HepG2 (cell line): ENCODE measurements around the gene NCOA4. TPM values are rescaled to one million over a fixed set of nuclear protein-coding genes. Genes with fewer than 3 reads are reported as not detected.
A peak's percentile ranks its signal among the peaks of the same experiment; 100 is the strongest.

ENCODE experiments used
- BRF2 ChIP-seq: sonication (generic); formaldehyde crosslinking; IDR thresholded peaks from 2 replicates; pipeline ENCODE4 v1.8.1; 2022; ENCODE audit warnings: mild to moderate bottlenecking, missing genetic modification reagents
- DMTF1 ChIP-seq: sonication (generic); formaldehyde crosslinking; IDR thresholded peaks from 2 replicates; pipeline ENCODE4 v1.4.0; 2020; ENCODE audit warnings: mild to moderate bottlenecking, missing genetic modification reagents
- DR1 ChIP-seq: sonication (generic); formaldehyde crosslinking; IDR thresholded peaks from 2 replicates; pipeline ENCODE4 v1.8.0; 2021; ENCODE audit warnings: mild to moderate bottlenecking, missing genetic modification reagents, inconsistent platforms
- JUNB ChIP-seq: sonication (generic); formaldehyde crosslinking; IDR thresholded peaks from 2 replicates; pipeline ENCODE4 v1.8.0; 2022; ENCODE audit warnings: missing genetic modification reagents, mild to moderate bottlenecking, borderline replicate concordance
- MEIS2 ChIP-seq: sonication (generic); formaldehyde crosslinking; IDR thresholded peaks from 2 replicates; pipeline ENCODE4 v1.9.0; 2021; ENCODE audit warnings: mild to moderate bottlenecking, missing genetic modification reagents
- RNF219 ChIP-seq: sonication (generic); formaldehyde crosslinking; IDR thresholded peaks from 2 replicates; pipeline ENCODE4 v1.5.0; 2020; ENCODE audit warnings: mild to moderate bottlenecking, missing genetic modification reagents
- SSRP1 ChIP-seq: IDR thresholded peaks from 2 replicates; pipeline ENCODE4 v1.6.1; 2016; ENCODE audit warnings: control low read depth
- TFAP4 ChIP-seq: sonication (generic); IDR thresholded peaks from 2 replicates; pipeline ENCODE4 v1.6.1; 2016; ENCODE audit warnings: low read depth, borderline replicate concordance
- ZHX1 ChIP-seq: sonication (generic); formaldehyde crosslinking; IDR thresholded peaks from 2 replicates; pipeline ENCODE4 v1.8.1; 2022; ENCODE audit warnings: low read depth, mild to moderate bottlenecking, missing genetic modification reagents
- ZNF124 ChIP-seq: sonication (generic); formaldehyde crosslinking; IDR thresholded peaks from 2 replicates; pipeline ENCODE4 v1.4.0; 2020; ENCODE audit warnings: missing genetic modification reagents
- ZNF296 ChIP-seq: sonication (generic); formaldehyde crosslinking; conservative IDR thresholded peaks from 2 replicates; pipeline ENCODE4 v1.5.0; 2020; ENCODE audit warnings: mild to moderate bottlenecking, missing genetic modification reagents
- ZNF30 ChIP-seq: sonication (generic); formaldehyde crosslinking; IDR thresholded peaks from 2 replicates; pipeline ENCODE4 v1.5.0; 2020; ENCODE audit warnings: mild to moderate bottlenecking, missing genetic modification reagents
- ZNF512B ChIP-seq: sonication (generic); formaldehyde crosslinking; IDR thresholded peaks from 2 replicates; pipeline ENCODE4 v1.5.1; 2020; ENCODE audit warnings: missing genetic modification reagents, mild to moderate bottlenecking, borderline replicate concordance
- ZNF703 ChIP-seq: sonication (generic); formaldehyde crosslinking; IDR thresholded peaks from 2 replicates; pipeline ENCODE4 v1.5.1; 2020; ENCODE audit warnings: missing genetic modification reagents, mild to moderate bottlenecking, moderate library complexity, borderline replicate concordance
- ZNF777 ChIP-seq: sonication (generic); formaldehyde crosslinking; IDR thresholded peaks from 2 replicates; pipeline ENCODE4 v1.4.0; 2020; ENCODE audit warnings: missing genetic modification reagents
- polyA plus RNA-seq, 8 experiments: library from polyadenylated mRNA; depleted of rRNA in 3 of 8; stranded (reverse) in 7 of 8; unstranded in 1 of 8; fragments of >200 nt; fragmentation: Illumina TruSeq in 4 of 8; extraction: Trizol in 4 of 8; gene quantifications; 2 replicates each; pipeline versions ENCODE4 v1.2.1 to v1.2.3, GENCODE V29; 2011 to 2016; ENCODE audit warnings: low read depth in 4 of 8, missing spikeins in 1 of 8, mixed read lengths in 1 of 8; ENCODE audit not compliant: insufficient read depth in 1 of 8
- total RNA-seq, 5 experiments: library from RNA; depleted of rRNA; stranded (reverse); fragments of >200 nt; fragmentation: Illumina TruSeq; extraction: Trizol; gene quantifications; 2 replicates each; pipeline ENCODE4 v1.2.3, GENCODE V29; 2016; ENCODE audit warnings: low read depth in 1 of 5

NCOA4 gene
- total and polyA plus RNA-seq, 2 of the 13 experiments (the other 11 are each of a cell fraction or from before 2014, with no cell fraction given): 306 to 400 TPM

- TF ChIP-seq ZHX1 (no peak), DR1 (peak; percentile 70; the same call in 1 of the 2 replicates), ZNF296 (CRISPR knock-in tag) (no peak), ZNF777 (CRISPR knock-in tag) (no peak; the same call in 1 of the 2 replicates), DMTF1 (CRISPR knock-in tag) (no peak), BRF2 (no peak), ZNF30 (CRISPR knock-in tag) (no peak), MEIS2 (CRISPR knock-in tag) (peak; percentile 16; the same call in 1 of the 2 replicates), RNF219 (no peak), JUNB (CRISPR knock-in tag) (no peak), SSRP1 (CRISPR knock-in tag) (no peak), ZNF512B (CRISPR knock-in tag) (no peak), ZNF703 (no peak; the same call in 1 of the 2 replicates), ZNF124 (CRISPR knock-in tag) (peak; percentile 75; the same call in 1 of the 2 replicates), TFAP4 (no peak)
Observed at GRCh38 chr10:46030091-46030937, at the start of gene NCOA4 (continued).
